SK-N-SH (cell line): Measurements from ENCODE around the gene ANKDD1A.

Source experiments
- ELF1 ChIP-seq: IDR thresholded peaks from 2 replicates; pipeline ENCODE4 v1.4.0; 2012
- EZH2phosphoT487 ChIP-seq: fragments of 200-600 bp; sonication (generic); IDR thresholded peaks from 2 replicates; pipeline ENCODE4 v1.6.1; 2017; ENCODE audit warnings: low read depth, mixed run types, mild to moderate bottlenecking, antibody characterized with exemption, moderate library complexity, borderline replicate concordance
- GABPA ChIP-seq: IDR thresholded peaks from 2 replicates; pipeline ENCODE4 v1.4.0; 2012; ENCODE audit warnings: low read depth, mild to moderate bottlenecking
- TF ChIP-seq, protein P1 (sequence below): fragments of 200-600 bp; sonication (generic); IDR thresholded peaks from 2 replicates; pipeline ENCODE4 v1.6.1; 2017; ENCODE audit warnings: antibody characterized with exemption, mild to moderate bottlenecking, moderate library complexity
- TF ChIP-seq, protein P2 (sequence below): IDR thresholded peaks from 2 replicates; pipeline ENCODE4 v1.4.0; 2012; ENCODE audit warnings: low read depth
- TF ChIP-seq, protein P3 (sequence below): IDR thresholded peaks from 2 replicates; pipeline ENCODE4 v1.4.0; 2012; ENCODE audit warnings: low read depth, borderline replicate concordance

DNA sequence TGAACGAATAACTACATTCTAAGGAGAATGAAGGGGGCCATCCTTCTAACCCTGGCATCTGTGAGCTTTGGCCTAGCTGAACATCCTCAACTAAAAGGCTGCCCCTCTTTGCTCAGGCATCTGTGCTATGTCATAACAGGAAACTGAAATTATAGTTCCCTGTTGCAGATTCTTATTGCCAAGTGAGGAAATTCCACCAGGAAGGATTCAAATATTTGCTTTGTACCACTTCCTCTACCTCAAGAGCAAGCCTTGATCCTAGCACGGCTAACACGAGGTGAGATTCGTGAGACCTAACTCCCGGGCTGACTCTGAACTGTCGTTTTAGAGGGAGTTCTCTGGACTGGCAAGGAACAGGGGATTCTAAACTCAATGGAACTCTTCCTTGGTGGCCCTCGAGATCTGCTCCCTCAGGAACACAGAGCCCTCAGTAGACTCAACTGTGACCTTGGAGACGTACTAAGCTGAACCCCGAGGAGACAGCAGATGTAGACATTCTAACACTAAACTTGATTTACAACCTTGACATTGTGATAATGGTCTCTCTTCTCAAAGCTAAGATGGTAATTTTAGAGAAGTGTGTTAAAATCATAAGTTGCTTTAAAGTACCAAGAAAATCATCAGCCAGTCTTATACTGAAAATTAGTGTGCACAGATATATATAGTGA is 73.8 kb downstream of the ANKDD1A start:
- TF ChIP-seq, protein P1, sequence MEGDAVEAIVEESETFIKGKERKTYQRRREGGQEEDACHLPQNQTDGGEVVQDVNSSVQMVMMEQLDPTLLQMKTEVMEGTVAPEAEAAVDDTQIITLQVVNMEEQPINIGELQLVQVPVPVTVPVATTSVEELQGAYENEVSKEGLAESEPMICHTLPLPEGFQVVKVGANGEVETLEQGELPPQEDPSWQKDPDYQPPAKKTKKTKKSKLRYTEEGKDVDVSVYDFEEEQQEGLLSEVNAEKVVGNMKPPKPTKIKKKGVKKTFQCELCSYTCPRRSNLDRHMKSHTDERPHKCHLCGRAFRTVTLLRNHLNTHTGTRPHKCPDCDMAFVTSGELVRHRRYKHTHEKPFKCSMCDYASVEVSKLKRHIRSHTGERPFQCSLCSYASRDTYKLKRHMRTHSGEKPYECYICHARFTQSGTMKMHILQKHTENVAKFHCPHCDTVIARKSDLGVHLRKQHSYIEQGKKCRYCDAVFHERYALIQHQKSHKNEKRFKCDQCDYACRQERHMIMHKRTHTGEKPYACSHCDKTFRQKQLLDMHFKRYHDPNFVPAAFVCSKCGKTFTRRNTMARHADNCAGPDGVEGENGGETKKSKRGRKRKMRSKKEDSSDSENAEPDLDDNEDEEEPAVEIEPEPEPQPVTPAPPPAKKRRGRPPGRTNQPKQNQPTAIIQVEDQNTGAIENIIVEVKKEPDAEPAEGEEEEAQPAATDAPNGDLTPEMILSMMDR: no peak
- TF ChIP-seq, protein P2, sequence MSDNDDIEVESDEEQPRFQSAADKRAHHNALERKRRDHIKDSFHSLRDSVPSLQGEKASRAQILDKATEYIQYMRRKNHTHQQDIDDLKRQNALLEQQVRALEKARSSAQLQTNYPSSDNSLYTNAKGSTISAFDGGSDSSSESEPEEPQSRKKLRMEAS: no peak
- TF ChIP-seq EZH2phosphoT487: no peak
- TF ChIP-seq ELF1: no peak
- TF ChIP-seq, protein P3, sequence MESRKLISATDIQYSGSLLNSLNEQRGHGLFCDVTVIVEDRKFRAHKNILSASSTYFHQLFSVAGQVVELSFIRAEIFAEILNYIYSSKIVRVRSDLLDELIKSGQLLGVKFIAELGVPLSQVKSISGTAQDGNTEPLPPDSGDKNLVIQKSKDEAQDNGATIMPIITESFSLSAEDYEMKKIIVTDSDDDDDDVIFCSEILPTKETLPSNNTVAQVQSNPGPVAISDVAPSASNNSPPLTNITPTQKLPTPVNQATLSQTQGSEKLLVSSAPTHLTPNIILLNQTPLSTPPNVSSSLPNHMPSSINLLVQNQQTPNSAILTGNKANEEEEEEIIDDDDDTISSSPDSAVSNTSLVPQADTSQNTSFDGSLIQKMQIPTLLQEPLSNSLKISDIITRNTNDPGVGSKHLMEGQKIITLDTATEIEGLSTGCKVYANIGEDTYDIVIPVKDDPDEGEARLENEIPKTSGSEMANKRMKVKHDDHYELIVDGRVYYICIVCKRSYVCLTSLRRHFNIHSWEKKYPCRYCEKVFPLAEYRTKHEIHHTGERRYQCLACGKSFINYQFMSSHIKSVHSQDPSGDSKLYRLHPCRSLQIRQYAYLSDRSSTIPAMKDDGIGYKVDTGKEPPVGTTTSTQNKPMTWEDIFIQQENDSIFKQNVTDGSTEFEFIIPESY: no peak
- no peak for TF ChIP-seq GABPA
